Iris pigment epithelial cell (primary cell): ENCODE data around the gene NFASC.

Source experiments
- DNase-seq: peaks from one replicate; pipeline ENCODE4 v3.0.0-alpha.2; 2011; ENCODE audit warnings: low read depth

Gene NFASC

GRCh38 chr1:204889681-204890383 is 19.2 kb downstream of the NFASC start:
- DNase-seq: no peak

- no peak for DNase-seq
Measured at GRCh38 chr1:204891860-204892259, 21.2 kb downstream of the NFASC start.

GRCh38 chr1:204894031-204894430 is 23.4 kb downstream of the NFASC start:
- DNase-seq: no peak

- DNase-seq: no peak
Measured at GRCh38 chr1:204894606-204895005, 23.9 kb downstream of the NFASC start.

- no peak for DNase-seq
Measured at GRCh38 chr1:204896023-204896422, 25.4 kb downstream of the NFASC start.

GRCh38 chr1:204896787-204897469 is 26.3 kb downstream of the NFASC start:
- no peak for DNase-seq

GRCh38 chr1:204900721-204901120 is 30.1 kb downstream of the NFASC start:
- no peak for DNase-seq

- DNase-seq: no peak
Measured at GRCh38 chr1:204902671-204903070, 32.0 kb downstream of the NFASC start.

- no peak for DNase-seq
Measured at GRCh38 chr1:204904228-204904810, 33.7 kb downstream of the NFASC start.

- no peak for DNase-seq
Measured at GRCh38 chr1:204909109-204909508, 38.4 kb downstream of the NFASC start.

GRCh38 chr1:204915861-204916495 is 45.3 kb downstream of the NFASC start:
- DNase-seq: peak; percentile 3

- DNase-seq: no peak
Measured at GRCh38 chr1:204917802-204918201, 47.1 kb downstream of the NFASC start.

- DNase-seq: no peak
Measured at GRCh38 chr1:204920511-204920910, 49.8 kb downstream of the NFASC start.

- DNase-seq: no peak
Measured at GRCh38 chr1:204920967-204921366, 50.3 kb downstream of the NFASC start.

- DNase-seq: no peak
Measured at GRCh38 chr1:204921855-204922516, 51.3 kb downstream of the NFASC start.

GRCh38 chr1:204923201-204923600 is 52.5 kb downstream of the NFASC start:
- DNase-seq: no peak

GRCh38 chr1:204923626-204924012 is 53.0 kb downstream of the NFASC start:
- no peak for DNase-seq

- peak; percentile 6 for DNase-seq
Measured at GRCh38 chr1:204924013-204924759, 53.5 kb downstream of the NFASC start.

- DNase-seq: no peak
Measured at GRCh38 chr1:204925701-204926100, 55.0 kb downstream of the NFASC start.

- DNase-seq: no peak
Measured at GRCh38 chr1:204927673-204928641, 57.3 kb downstream of the NFASC start.
